Activated CD4-positive, alpha-beta T cell treated with anti-CD3 and anti-CD28 coated beads, Interleukin-2, amount 50 U/mL, for 4 hours (primary cell): ENCODE results near the gene OPCML.

Experiments
- DNase-seq, 2 experiments: peaks; one replicate each; pipeline ENCODE4 v3.0.0-alpha.2; 2020

The OPCML gene

GRCh38 chr11:132639986-132640385 is 892.3 kb downstream of the OPCML start:
- no peak for DNase-seq

GRCh38 chr11:132639403-132639802 is 892.9 kb downstream of the OPCML start:
- no peak for DNase-seq

GRCh38 chr11:132638423-132638822 is 893.9 kb downstream of the OPCML start:
- DNase-seq, result no peak

- DNase-seq, result no peak
Measured at GRCh38 chr11:132636523-132636922, 895.8 kb downstream of the OPCML start.

- DNase-seq, result no peak
Measured at GRCh38 chr11:132632641-132633124, 899.6 kb downstream of the OPCML start.

GRCh38 chr11:132631989-132632388 is 900.3 kb downstream of the OPCML start:
- no peak for DNase-seq

GRCh38 chr11:132627981-132628380 is 904.3 kb downstream of the OPCML start:
- DNase-seq, result no peak

GRCh38 chr11:132626446-132626845 is 905.9 kb downstream of the OPCML start:
- DNase-seq, result no peak

GRCh38 chr11:132623511-132623910 is 908.8 kb downstream of the OPCML start:
- no peak for DNase-seq

GRCh38 chr11:132621976-132622580 is 910.2 kb downstream of the OPCML start:
- DNase-seq, result no peak

GRCh38 chr11:132620423-132620822 is 911.9 kb downstream of the OPCML start:
- DNase-seq, result no peak

- DNase-seq, result no peak
Measured at GRCh38 chr11:132610791-132611190, 921.5 kb downstream of the OPCML start.

- DNase-seq, result no peak
Measured at GRCh38 chr11:132610216-132610615, 922.1 kb downstream of the OPCML start.

GRCh38 chr11:132607575-132607974 is 924.7 kb downstream of the OPCML start:
- no peak for DNase-seq

- DNase-seq, result no peak
Measured at GRCh38 chr11:132605825-132606570, 926.3 kb downstream of the OPCML start.

- DNase-seq, result no peak
Measured at GRCh38 chr11:132604431-132604830, 927.9 kb downstream of the OPCML start.

GRCh38 chr11:132601875-132602274 is 930.4 kb downstream of the OPCML start:
- DNase-seq, result no peak

GRCh38 chr11:132595711-132596134 is 936.6 kb downstream of the OPCML start:
- DNase-seq, result no peak

- DNase-seq, result no peak
Measured at GRCh38 chr11:132595246-132595645, 937.1 kb downstream of the OPCML start.

GRCh38 chr11:132590986-132591385 is 941.3 kb downstream of the OPCML start:
- DNase-seq, result no peak

GRCh38 chr11:132590554-132590953 is 941.7 kb downstream of the OPCML start:
- no peak for DNase-seq

- no peak for DNase-seq
Measured at GRCh38 chr11:132589791-132590190, 942.5 kb downstream of the OPCML start.

- DNase-seq, result no peak
Measured at GRCh38 chr11:132588366-132588765, 943.9 kb downstream of the OPCML start.

- DNase-seq, result no peak
Measured at GRCh38 chr11:132587716-132588115, 944.6 kb downstream of the OPCML start.

- DNase-seq, result no peak
Measured at GRCh38 chr11:132586801-132587200, 945.5 kb downstream of the OPCML start.
